K562 treated with DMSO at 1 percent for 12 hours (cell line): ENCODE data around the gene ECD. TPM values are rescaled to one million over a fixed set of nuclear protein-coding genes. Genes with fewer than 3 reads are reported as not detected.

Experiments used
- total RNA-seq: library from RNA; unstranded; fragments of 300-600 nt; gene quantifications from 2 replicates; pipeline ENCODE4 v1.2.3, GENCODE V29; 2022; ENCODE audit not compliant: insufficient read depth

The ECD gene
- 15.6 and 25.9 TPM in 2 replicates for total RNA-seq

GRCh38 chr10:73167783-73168464 is at the start of gene ECD, which contains the start of gene FAM149B1:
TSS of gene ECD (minus strand) at chr10:73168008. CDS start at chr10:73163937, 4,071 bp downstream.
TSS of gene FAM149B1 (plus strand) at chr10:73168119. CDS start at chr10:73168340, 221 bp downstream.

DNA sequence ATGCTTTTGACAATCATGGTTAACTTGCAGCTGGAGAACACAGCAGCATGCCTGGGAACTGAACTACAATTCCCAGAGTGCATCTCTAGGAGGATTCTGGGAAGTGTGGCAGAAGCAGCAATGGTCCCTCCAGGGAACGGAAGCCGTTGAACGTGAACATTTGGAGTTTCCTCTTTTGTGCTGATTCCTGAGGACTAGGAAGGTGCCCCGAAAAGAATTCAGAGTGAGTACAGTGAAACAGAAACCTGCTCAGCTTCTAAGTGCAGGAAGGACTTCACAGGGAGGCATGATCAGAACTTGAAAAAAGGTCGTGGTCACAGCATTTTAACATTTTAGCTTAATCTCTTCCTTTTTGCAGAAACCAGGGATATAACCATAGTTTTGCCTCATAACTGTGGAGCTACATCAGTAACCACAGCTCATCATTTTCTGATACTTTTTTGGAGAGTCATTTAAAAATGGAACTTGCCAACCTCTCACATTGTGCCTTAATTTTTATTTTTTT is 57.4 kb downstream of the ECD start, which contains the start of gene NUDT13:
Gene NUDT13, plus strand, starts transcription at position 111 of the 505 bp plus-strand sequence. CDS start 3,911 bp downstream, outside the sequence.

DNA sequence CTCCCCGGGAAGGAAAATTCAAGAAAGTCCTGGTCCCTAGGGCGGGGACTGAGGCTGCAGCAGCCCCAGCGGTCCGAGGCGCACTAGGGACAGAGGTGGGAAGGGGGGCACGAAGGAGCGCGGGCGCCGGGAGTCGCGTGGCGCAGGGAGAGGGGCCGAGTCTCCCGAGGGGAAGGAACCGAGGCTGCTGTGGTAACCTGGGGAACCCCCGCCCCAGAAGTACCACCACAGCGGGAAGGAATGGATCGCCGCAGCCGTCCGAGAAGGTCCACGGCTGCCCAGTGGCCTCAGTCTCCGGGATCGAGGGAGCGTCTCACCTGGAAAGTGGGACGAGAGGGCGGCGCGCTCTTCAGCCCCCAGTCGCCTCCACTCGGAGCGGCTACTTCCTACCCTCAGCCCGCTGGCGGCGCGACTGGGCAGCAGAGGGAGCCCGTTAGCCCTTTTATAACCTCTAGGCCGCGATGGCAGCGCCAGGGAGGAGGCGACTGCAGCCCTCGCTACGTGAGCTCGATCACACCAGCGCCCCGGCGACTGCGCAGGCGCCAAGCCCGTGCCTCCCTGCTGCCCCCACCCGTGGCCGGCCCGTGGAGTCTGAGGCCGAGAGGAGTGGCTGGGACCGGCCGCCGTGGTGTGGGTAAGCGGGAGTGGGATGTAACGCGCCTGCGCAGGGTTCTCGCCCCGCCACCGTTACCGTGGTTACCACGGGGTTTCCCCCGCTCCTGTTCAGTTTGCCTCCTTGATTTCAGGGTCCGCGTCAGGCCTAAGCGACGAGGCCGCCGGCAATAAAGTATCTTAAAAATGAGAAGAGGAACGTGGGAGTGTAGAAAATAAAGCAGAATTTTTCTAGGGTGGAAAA is 71.1 kb downstream of the ECD start, which contains the start of gene P4HA1:
Gene P4HA1, minus strand, starts transcription at position 418 of the 856 bp plus-strand sequence. CDS start 21,983 bp downstream, outside the sequence.

Other genes with a start within 250 kb of the ECD start
- not detected in 2 replicates for gene PLA2G12B, start 213.2 kb downstream of the ECD start, total RNA-seq
- gene P4HA1, start 71.1 kb downstream of the ECD start, total RNA-seq = 16.3 and 30.6 TPM in 2 replicates
- gene NUDT13, start 57.6 kb downstream of the ECD start, total RNA-seq = 2.1 and 3.7 TPM in 2 replicates
- gene FAM149B1, start 111 bp upstream of the ECD start, total RNA-seq = 16.3 and 19.8 TPM in 2 replicates
- 62.8 and 99.4 TPM in 2 replicates for gene DNAJC9, start 79.2 kb upstream of the ECD start, total RNA-seq
- gene MRPS16, start 84.6 kb upstream of the ECD start, total RNA-seq = 57.6 and 73.9 TPM in 2 replicates
- gene CFAP70, start 190.9 kb upstream of the ECD start, total RNA-seq = 4.9 and 9.3 TPM in 2 replicates
- 70.0 and 115 TPM in 2 replicates for gene ANXA7, start 246.1 kb upstream of the ECD start, total RNA-seq